Fibroblast of lung (primary cell): ENCODE measurements around the gene HTR1A.

Experiments used
- CTCF ChIP-seq, 2 donors: IDR thresholded peaks in 1 of 2; conservative IDR thresholded peaks in 1 of 2; 1 replicate in 1 of 2; 2 replicates in 1 of 2; pipeline ENCODE4 v1.5.1; 2011 to 2012; ENCODE audit warnings: low read length in 2 of 2, control low read depth in 1 of 2, inconsistent platforms in 1 of 2, low read depth in 1 of 2, mild to moderate bottlenecking in 1 of 2
- EZH2 ChIP-seq: IDR thresholded peaks from 2 replicates; pipeline ENCODE4 v1.5.1; 2012; ENCODE audit warnings: low read length, control low read depth, mild to moderate bottlenecking; ENCODE audit errors: missing control alignments

DNA sequence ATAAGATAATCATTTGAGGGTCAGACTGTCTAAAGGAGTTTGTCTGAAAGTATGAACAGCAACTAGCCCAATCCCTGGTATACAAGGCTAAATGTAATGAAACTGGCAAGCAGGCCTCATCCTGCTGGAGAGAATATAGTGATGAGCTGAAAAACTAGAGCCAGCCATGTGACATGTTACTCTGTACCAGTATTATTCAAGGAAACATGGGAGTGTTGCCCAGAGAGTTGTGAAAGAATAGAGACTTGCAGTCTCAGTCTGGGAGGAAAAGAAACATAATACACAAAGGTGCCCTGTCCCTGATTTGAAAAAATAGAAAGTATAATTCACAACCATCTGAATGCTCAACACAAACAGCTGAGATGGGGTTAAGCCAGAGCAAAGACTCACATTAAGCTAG, 37.9 kb upstream of the HTR1A start:
- no peak for TF ChIP-seq CTCF (conservative IDR thresholded peaks at IDR 0.05 in 1 of 2, IDR thresholded peaks at IDR 0.05 in 1 of 2; ENCODE audit: low read depth in 1 of 2, low read length in 2 of 2)
- TF ChIP-seq EZH2: no peak
